HCT116 (cell line): Measurements from ENCODE around the gene KCNK5. TPM values are rescaled to one million over a fixed set of nuclear protein-coding genes. Genes with fewer than 3 reads are reported as not detected.

Experiments used
- ATAC-seq: fragments of 200-7000 bp; cut with Tn5 transposase; 2 replicates; pipeline ENCODE4 v1.9.1; 2020; ENCODE audit warnings: mild to moderate bottlenecking, moderate library complexity
- BruUV-seq: library from RNA; stranded (reverse); fragments of 400-500 nt; replicated peaks from 2 replicates; lab custom pipeline; 2021; lab: Mats Ljungman, UMichigan
- CTCF ChIA-PET: fragments of 300-600 bp; sonication (Branson Sonifier 250); formaldehyde crosslinking; loops from one replicate; lab custom pipeline; 2021; ENCODE audit warnings: antibody characterized with exemption; lab: Charles Lee
- POLR2A ChIA-PET: fragments of 300-600, 350-600 bp; sonication (Branson Sonifier 250); formaldehyde crosslinking; loops from one replicate; lab custom pipeline; 2021; ENCODE audit warnings: antibody characterized with exemption; lab: Charles Lee
- RAD21 ChIA-PET, 2 experiments: fragments of 300-600 bp; sonication (Branson Sonifier 250); formaldehyde crosslinking; loops; one replicate each; lab custom pipeline; 2023; ENCODE audit warnings: low total read pairs in 2 of 2; ENCODE audit not compliant: uncharacterized antibody in 2 of 2, unreplicated experiment in 2 of 2, low non-redundant PET in 1 of 2; lab: Charles Lee
- DNase-seq: peaks from one replicate; pipeline ENCODE4 v3.0.0-alpha.2; 2010; ENCODE audit warnings: low read depth, low spot score
- H2AFZ ChIP-seq: fragments of 200-600 bp; shearing (Covaris generic), sonication (generic); 2 replicates; pipeline ENCODE4 v1.6.1; 2017; ENCODE audit warnings: low read depth, mixed run types, mixed read lengths, antibody characterized with exemption, low read length; ENCODE audit not compliant: poor library complexity, severe bottlenecking
- H3K27ac ChIP-seq: 2 replicates; pipeline ENCODE4 v1.5.1; 2012; ENCODE audit warnings: low read depth, low read length
- H3K27me3 ChIP-seq: fragments of 200-600 bp; sonication (generic); 2 replicates; pipeline ENCODE4 v1.6.1; 2016; ENCODE audit warnings: mixed run types, low read length, mixed read lengths; ENCODE audit not compliant: insufficient read depth
- H3K36me3 ChIP-seq, 2 experiments: fragments of 200-500 bp in 1 of 2; fragments of 200-600 bp in 1 of 2; sonication (Bioruptor generic) in 1 of 2; sonication (generic) in 1 of 2; 2 replicates each; pipeline versions ENCODE4 v1.5.1 to v1.6.1; 2014 to 2016; ENCODE audit warnings: low read length in 2 of 2, inconsistent platforms in 1 of 2, mixed read lengths in 1 of 2, mixed run types in 1 of 2; ENCODE audit not compliant: insufficient read depth in 2 of 2, control insufficient read depth in 1 of 2
- H3K4me1 ChIP-seq, 2 experiments: fragments of 200-600 bp in 1 of 2; sonication (generic) in 1 of 2; 2 replicates each; pipeline versions ENCODE4 v1.5.1 to v1.6.1; 2012 to 2017; ENCODE audit warnings: low read length in 2 of 2, inconsistent platforms in 1 of 2, mild to moderate bottlenecking in 1 of 2, mixed read lengths in 1 of 2, mixed run types in 1 of 2, moderate library complexity in 1 of 2; ENCODE audit not compliant: insufficient read depth in 2 of 2, control insufficient read depth in 1 of 2
- H3K4me2 ChIP-seq: fragments of 200-600 bp; sonication (generic); 2 replicates; pipeline ENCODE4 v1.6.1; 2017; ENCODE audit warnings: mixed run types, low read length, mixed read lengths
- H3K4me3 ChIP-seq, 2 experiments: fragments of 200-600 bp in 1 of 2; sonication (generic) in 1 of 2; replicated peaks in 1 of 2; 2 replicates each; pipeline ENCODE4 v1.5.1; 2011 to 2016; ENCODE audit warnings: low read length in 2 of 2, control low read depth in 1 of 2, low read depth in 1 of 2, mild to moderate bottlenecking in 1 of 2, mixed read lengths in 1 of 2, mixed run types in 1 of 2
- H3K79me2 ChIP-seq: fragments of 200-600 bp; sonication (generic); 2 replicates; pipeline ENCODE4 v1.6.1; 2017; ENCODE audit warnings: mild to moderate bottlenecking, mixed run types, low read length, moderate library complexity, mixed read lengths; ENCODE audit not compliant: insufficient read depth
- H3K9ac ChIP-seq: fragments of 200-600 bp; sonication (generic); 2 replicates; pipeline ENCODE4 v1.6.1; 2016; ENCODE audit warnings: low read length, mixed read lengths
- H3K9me2 ChIP-seq: fragments of 200-600 bp; sonication (generic), shearing (Covaris generic); 2 replicates; pipeline ENCODE4 v1.6.1; 2017; ENCODE audit warnings: mixed run types, mild to moderate bottlenecking, moderate library complexity; ENCODE audit not compliant: insufficient read depth
- H3K9me3 ChIP-seq, 2 experiments: fragments of 200-500 bp in 1 of 2; fragments of 200-600 bp in 1 of 2; sonication (Bioruptor generic) in 1 of 2; sonication (generic) in 1 of 2; 2 replicates each; pipeline ENCODE4 v1.6.1; 2014 to 2017; ENCODE audit warnings: low read length in 2 of 2, mixed read lengths in 2 of 2, inconsistent platforms in 1 of 2, low read depth in 1 of 2, mild to moderate bottlenecking in 1 of 2, mixed run types in 1 of 2, moderate library complexity in 1 of 2; ENCODE audit not compliant: control insufficient read depth in 1 of 2, insufficient read depth in 1 of 2
- H4K20me1 ChIP-seq: fragments of 200-600 bp; sonication (generic), shearing (Covaris generic); 2 replicates; pipeline ENCODE4 v1.6.1; 2017; ENCODE audit warnings: mixed run types, mild to moderate bottlenecking, moderate library complexity; ENCODE audit not compliant: insufficient read depth
- CBX3 ChIP-seq: IDR thresholded peaks from 2 replicates; pipeline ENCODE4 v1.6.1; 2012; ENCODE audit warnings: low read depth
- CEBPB ChIP-seq: IDR thresholded peaks from 2 replicates; pipeline ENCODE4 v1.6.1; 2012; ENCODE audit warnings: low read depth
- EGR1 ChIP-seq: IDR thresholded peaks from 2 replicates; pipeline ENCODE4 v1.6.1; 2012; ENCODE audit warnings: low read depth
- ELF1 ChIP-seq: IDR thresholded peaks from 2 replicates; pipeline ENCODE4 v1.6.1; 2012; ENCODE audit warnings: low read depth, borderline replicate concordance
- FOSL1 ChIP-seq: IDR thresholded peaks from 2 replicates; pipeline ENCODE4 v1.6.1; 2012; ENCODE audit warnings: low read depth
- POLR2A ChIP-seq: IDR thresholded peaks from 2 replicates; pipeline ENCODE4 v1.7.0; 2011; ENCODE audit warnings: borderline replicate concordance; ENCODE audit not compliant: insufficient read depth, insufficient read length; ENCODE audit errors: extremely low read depth
- POLR2AphosphoS5 ChIP-seq: IDR thresholded peaks from 2 replicates; pipeline ENCODE4 v1.6.1; 2011; ENCODE audit warnings: mild to moderate bottlenecking, low read depth, low read length, moderate library complexity
- RAD21 ChIP-seq: IDR thresholded peaks from 2 replicates; pipeline ENCODE4 v1.6.1; 2012; ENCODE audit warnings: low read depth, mild to moderate bottlenecking
- SP1 ChIP-seq: IDR thresholded peaks from 2 replicates; pipeline ENCODE4 v1.6.1; 2012; ENCODE audit warnings: low read depth
- YY1 ChIP-seq: IDR thresholded peaks from 2 replicates; pipeline ENCODE4 v1.6.1; 2011; ENCODE audit warnings: low read length, low read depth, moderate library complexity, mild to moderate bottlenecking; ENCODE audit not compliant: insufficient replicate concordance; ENCODE audit errors: extremely low read depth
- ZFX ChIP-seq: fragments of 450-650 bp; IDR thresholded peaks from 2 replicates; pipeline ENCODE4 v1.6.1; 2017
- intact Hi-C: fragments of 100-400 bp; cut with micrococcal nuclease; formaldehyde crosslinking; loops from 2 replicates; pipeline ENCODE4 v1.10.0; 2022
- total RNA-seq: library from RNA; stranded (reverse); gene quantifications from one replicate; pipeline ENCODE4 v1.2.1, GENCODE V29; 2021; ENCODE audit not compliant: unreplicated experiment
- TF ChIP-seq, protein P1 (sequence below): IDR thresholded peaks from 2 replicates; pipeline ENCODE4 v1.6.1; 2012
- TF ChIP-seq, protein P2 (sequence below): IDR thresholded peaks from 2 replicates; pipeline ENCODE4 v1.6.1; 2011; ENCODE audit warnings: mild to moderate bottlenecking, low read length, moderate library complexity; ENCODE audit not compliant: insufficient replicate concordance; ENCODE audit errors: extremely low read depth
- TF ChIP-seq, protein P3 (sequence below): IDR thresholded peaks from 2 replicates; pipeline ENCODE4 v1.6.1; 2012; ENCODE audit warnings: low read depth
- TF ChIP-seq, protein P4 (sequence below): IDR thresholded peaks from 2 replicates; pipeline ENCODE4 v1.6.1; 2012

Gene KCNK5
- total RNA-seq, 1 experiment from 2014 or later, result 9.5 TPM

DNA sequence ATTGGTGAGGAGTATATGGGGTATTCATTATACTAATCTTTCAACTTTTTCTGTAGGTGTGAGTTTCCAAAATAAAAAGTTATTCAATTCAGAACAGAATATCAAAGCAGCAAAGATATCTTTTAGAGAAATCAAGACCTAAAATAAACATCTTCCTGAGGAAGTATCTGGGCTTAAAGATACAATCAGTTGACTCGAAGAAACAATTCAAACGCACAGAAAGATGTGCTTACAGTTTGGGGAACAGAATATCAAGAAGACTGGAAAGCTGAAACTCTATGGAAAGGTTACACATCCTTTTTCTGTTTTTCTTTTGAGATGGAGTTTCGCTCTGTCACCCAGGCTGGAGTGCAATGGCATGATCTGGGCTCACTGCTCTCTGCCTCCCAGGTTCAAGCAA lies 78.1 kb downstream of the KCNK5 start:
- Histone ChIP-seq H3K9me2 (no peaks in the 10 kb centered on the region), H3K4me3 (no peak overlapping the region), H4K20me1 (no peaks in the 10 kb centered on the region), H3K4me2 (no peak overlapping the region), H3K79me2 (no peaks in the 10 kb centered on the region), H2AFZ (no peak overlapping the region), H3K4me1 (no peaks in the 10 kb centered on the region), H3K27ac (no peak overlapping the region), H3K36me3 (no peaks in the 10 kb centered on the region), H3K9me3 (no peaks in the 10 kb centered on the region), H3K27me3 (peaks cover 53% of the 10 kb centered on the region), H3K9ac (no peak overlapping the region)
- no TSS peak for BruUV-seq
- ChIA-PET RAD21 (no interaction called here), POLR2A (no interaction called here), CTCF (no interaction called here)
- TF ChIP-seq RAD21, result no peak
- TF ChIP-seq CBX3, result no peak
- no peak for TF ChIP-seq YY1
- TF ChIP-seq SP1, result no peak
- TF ChIP-seq POLR2A, result no peak
- ATAC-seq (no peak), DNase-seq (no peak)
- intact Hi-C loops, result loop anchor here (10.0 kb wide), 1 partner anchor 146 kb away; no protein-coding TSS in a partner anchor

DNA sequence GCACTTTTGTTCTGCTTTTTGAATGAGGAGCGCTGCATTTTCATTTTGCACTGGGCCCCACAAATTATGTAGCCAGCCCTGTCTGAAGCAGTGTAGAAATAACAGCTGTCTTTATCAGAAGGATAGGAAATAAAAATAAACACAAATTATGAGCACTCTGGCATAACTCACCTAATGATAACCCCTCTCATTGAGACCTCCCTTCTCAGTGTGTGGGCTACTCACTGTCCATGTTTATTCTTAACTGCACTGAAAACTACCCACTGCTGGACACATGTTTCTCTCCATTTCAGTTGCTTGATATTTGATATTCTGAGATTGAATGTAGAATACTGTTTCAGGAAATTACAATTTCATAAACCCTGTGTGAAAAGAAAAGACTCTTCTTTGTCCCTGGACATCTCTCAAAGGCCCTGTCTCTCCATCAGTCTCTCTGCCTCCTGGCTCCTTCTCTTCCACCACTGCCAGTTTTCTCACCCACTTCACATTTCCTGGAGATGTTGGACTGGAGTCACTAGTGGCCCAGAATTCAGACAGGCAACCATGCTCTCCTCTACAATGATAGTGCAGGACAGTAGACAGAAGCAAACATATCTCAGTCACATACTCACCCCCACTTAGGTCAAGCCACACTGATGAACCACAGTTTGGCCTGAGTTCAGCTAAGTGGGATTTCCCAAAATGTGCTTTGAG lies 84.6 kb downstream of the KCNK5 start:
- H3K36me3 ChIP-seq, result no peaks in the 10 kb centered on the region
- CTCF ChIA-PET, result no interaction called here
- H3K9ac ChIP-seq, result no peak overlapping the region
- no peaks in the 10 kb centered on the region for H3K9me3 ChIP-seq
- H4K20me1 ChIP-seq, result no peaks in the 10 kb centered on the region
- DNase-seq, result no peak
- ATAC-seq, result no peak
- H2AFZ ChIP-seq, result no peak overlapping the region
- H3K4me3 ChIP-seq, result no peak overlapping the region
- no peaks in the 10 kb centered on the region for H3K4me1 ChIP-seq
- no peaks in the 10 kb centered on the region for H3K79me2 ChIP-seq
- H3K4me2 ChIP-seq, result no peak overlapping the region
- H3K27ac ChIP-seq, result no peak overlapping the region
- RAD21 ChIA-PET, result no interaction called here
- POLR2A ChIA-PET, result no interaction called here
- H3K9me2 ChIP-seq, result no peaks in the 10 kb centered on the region
- peaks cover 37% of the 10 kb centered on the region for H3K27me3 ChIP-seq
- BruUV-seq, result no TSS peak
- intact Hi-C loops, result no loop called here
- TF ChIP-seq ELF1 (no peak), ZFX (no peak), RAD21 (no peak), CEBPB (no peak), FOSL1 (no peak), POLR2A (no peak), EGR1 (no peak), YY1 (no peak), POLR2AphosphoS5 (no peak)
- TF ChIP-seq, protein P1, sequence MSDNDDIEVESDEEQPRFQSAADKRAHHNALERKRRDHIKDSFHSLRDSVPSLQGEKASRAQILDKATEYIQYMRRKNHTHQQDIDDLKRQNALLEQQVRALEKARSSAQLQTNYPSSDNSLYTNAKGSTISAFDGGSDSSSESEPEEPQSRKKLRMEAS, result no peak
- TF ChIP-seq, protein P2, sequence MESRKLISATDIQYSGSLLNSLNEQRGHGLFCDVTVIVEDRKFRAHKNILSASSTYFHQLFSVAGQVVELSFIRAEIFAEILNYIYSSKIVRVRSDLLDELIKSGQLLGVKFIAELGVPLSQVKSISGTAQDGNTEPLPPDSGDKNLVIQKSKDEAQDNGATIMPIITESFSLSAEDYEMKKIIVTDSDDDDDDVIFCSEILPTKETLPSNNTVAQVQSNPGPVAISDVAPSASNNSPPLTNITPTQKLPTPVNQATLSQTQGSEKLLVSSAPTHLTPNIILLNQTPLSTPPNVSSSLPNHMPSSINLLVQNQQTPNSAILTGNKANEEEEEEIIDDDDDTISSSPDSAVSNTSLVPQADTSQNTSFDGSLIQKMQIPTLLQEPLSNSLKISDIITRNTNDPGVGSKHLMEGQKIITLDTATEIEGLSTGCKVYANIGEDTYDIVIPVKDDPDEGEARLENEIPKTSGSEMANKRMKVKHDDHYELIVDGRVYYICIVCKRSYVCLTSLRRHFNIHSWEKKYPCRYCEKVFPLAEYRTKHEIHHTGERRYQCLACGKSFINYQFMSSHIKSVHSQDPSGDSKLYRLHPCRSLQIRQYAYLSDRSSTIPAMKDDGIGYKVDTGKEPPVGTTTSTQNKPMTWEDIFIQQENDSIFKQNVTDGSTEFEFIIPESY, result no peak
- TF ChIP-seq, protein P3, sequence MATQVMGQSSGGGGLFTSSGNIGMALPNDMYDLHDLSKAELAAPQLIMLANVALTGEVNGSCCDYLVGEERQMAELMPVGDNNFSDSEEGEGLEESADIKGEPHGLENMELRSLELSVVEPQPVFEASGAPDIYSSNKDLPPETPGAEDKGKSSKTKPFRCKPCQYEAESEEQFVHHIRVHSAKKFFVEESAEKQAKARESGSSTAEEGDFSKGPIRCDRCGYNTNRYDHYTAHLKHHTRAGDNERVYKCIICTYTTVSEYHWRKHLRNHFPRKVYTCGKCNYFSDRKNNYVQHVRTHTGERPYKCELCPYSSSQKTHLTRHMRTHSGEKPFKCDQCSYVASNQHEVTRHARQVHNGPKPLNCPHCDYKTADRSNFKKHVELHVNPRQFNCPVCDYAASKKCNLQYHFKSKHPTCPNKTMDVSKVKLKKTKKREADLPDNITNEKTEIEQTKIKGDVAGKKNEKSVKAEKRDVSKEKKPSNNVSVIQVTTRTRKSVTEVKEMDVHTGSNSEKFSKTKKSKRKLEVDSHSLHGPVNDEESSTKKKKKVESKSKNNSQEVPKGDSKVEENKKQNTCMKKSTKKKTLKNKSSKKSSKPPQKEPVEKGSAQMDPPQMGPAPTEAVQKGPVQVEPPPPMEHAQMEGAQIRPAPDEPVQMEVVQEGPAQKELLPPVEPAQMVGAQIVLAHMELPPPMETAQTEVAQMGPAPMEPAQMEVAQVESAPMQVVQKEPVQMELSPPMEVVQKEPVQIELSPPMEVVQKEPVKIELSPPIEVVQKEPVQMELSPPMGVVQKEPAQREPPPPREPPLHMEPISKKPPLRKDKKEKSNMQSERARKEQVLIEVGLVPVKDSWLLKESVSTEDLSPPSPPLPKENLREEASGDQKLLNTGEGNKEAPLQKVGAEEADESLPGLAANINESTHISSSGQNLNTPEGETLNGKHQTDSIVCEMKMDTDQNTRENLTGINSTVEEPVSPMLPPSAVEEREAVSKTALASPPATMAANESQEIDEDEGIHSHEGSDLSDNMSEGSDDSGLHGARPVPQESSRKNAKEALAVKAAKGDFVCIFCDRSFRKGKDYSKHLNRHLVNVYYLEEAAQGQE, result no peak
- TF ChIP-seq, protein P4, sequence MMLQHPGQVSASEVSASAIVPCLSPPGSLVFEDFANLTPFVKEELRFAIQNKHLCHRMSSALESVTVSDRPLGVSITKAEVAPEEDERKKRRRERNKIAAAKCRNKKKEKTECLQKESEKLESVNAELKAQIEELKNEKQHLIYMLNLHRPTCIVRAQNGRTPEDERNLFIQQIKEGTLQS, result no peak
